SK-N-MC (cell line): ENCODE measurements around the gene MIOS.

Source experiments
- EZH2 ChIP-seq: fragments of 200-600 bp; sonication (generic); IDR thresholded peaks from one replicate; pipeline ENCODE4 v1.6.1; 2017; ENCODE audit warnings: antibody characterized with exemption
- FOXP2 ChIP-seq: optimal IDR thresholded peaks from 2 replicates; pipeline ENCODE3; 2011; ENCODE audit warnings: mild to moderate bottlenecking, moderate library complexity; ENCODE audit not compliant: insufficient read depth; ENCODE audit errors: extremely low read length, control extremely low read depth
- POLR2AphosphoS5 ChIP-seq: IDR thresholded peaks from 2 replicates; pipeline ENCODE4 v1.6.1; 2012; ENCODE audit warnings: mild to moderate bottlenecking, low read depth, low read length, borderline replicate concordance

DNA sequence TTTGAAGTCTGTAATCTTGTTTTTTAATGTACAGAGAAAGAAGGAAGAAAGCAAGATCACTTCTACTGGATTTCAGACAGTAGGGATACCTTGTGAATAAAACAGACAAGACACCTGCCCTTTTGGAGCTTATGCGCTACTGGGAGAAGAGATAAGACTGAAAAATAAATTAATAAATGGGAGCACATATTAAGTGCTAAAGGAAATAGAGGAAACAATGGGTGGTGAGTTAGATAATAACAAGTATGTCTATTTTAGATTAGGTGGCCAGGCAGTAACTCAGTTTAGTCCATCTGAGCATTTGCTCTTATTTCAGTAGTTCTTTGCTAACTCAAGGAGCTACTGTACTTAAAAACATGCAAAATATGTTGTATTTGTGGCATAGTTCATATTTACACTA is 15.9 kb downstream of the MIOS start:
- TF ChIP-seq POLR2AphosphoS5 (no peak), EZH2 (no peak), FOXP2 (no peak)
